ENCODE measurements around the gene TFAP2B.

Gene TFAP2B

GRCh38 chr6:50818673-50819072 is at the start of gene TFAP2B:
TFAP2B (plus strand) TSS chr6:50818871; CDS start chr6:50818892, 21 bp downstream.
- in situ Hi-C loops (cut with HindIII; ENCODE audit: low sequenced_read_pairs) = loop anchor here (10.0 kb wide), 1 partner anchor 196 kb away; no protein-coding TSS in a partner anchor

- in situ Hi-C loops (cut with HindIII; ENCODE audit: low sequenced_read_pairs) = no loop called here
Measured at GRCh38 chr6:50778696-50779095, 40.0 kb upstream of the TFAP2B start.

- in situ Hi-C loops (cut with HindIII; ENCODE audit: low sequenced_read_pairs) = no loop called here
Measured at GRCh38 chr6:50780382-50780781, 38.3 kb upstream of the TFAP2B start.

GRCh38 chr6:50785921-50786320 is 32.8 kb upstream of the TFAP2B start:
- in situ Hi-C loops (cut with HindIII; ENCODE audit: low sequenced_read_pairs) = no loop called here

GRCh38 chr6:50791900-50792508 is 26.7 kb upstream of the TFAP2B start:
- in situ Hi-C loops (cut with HindIII; ENCODE audit: low sequenced_read_pairs) = no loop called here

GRCh38 chr6:50792771-50793170 is 25.9 kb upstream of the TFAP2B start:
- in situ Hi-C loops (cut with HindIII; ENCODE audit: low sequenced_read_pairs) = no loop called here

- in situ Hi-C loops (cut with HindIII; ENCODE audit: low sequenced_read_pairs) = no loop called here
Measured at GRCh38 chr6:50795574-50795973, 23.1 kb upstream of the TFAP2B start.

GRCh38 chr6:50804283-50804682 is 14.4 kb upstream of the TFAP2B start:
- in situ Hi-C loops (cut with HindIII; ENCODE audit: low sequenced_read_pairs) = no loop called here

- in situ Hi-C loops (cut with HindIII; ENCODE audit: low sequenced_read_pairs) = no loop called here
Measured at GRCh38 chr6:50807035-50807434, 11.6 kb upstream of the TFAP2B start.

- in situ Hi-C loops (cut with HindIII; ENCODE audit: low sequenced_read_pairs) = loop anchor here (10.0 kb wide), 1 partner anchor 199 kb away; no protein-coding TSS in a partner anchor
Measured at GRCh38 chr6:50815436-50816114, 3.1 kb upstream of the TFAP2B start.

- in situ Hi-C loops (cut with HindIII; ENCODE audit: low sequenced_read_pairs) = loop anchor here (10.0 kb wide), 1 partner anchor 199 kb away; no protein-coding TSS in a partner anchor
Measured at GRCh38 chr6:50816115-50816675, 2.5 kb upstream of the TFAP2B start.

GRCh38 chr6:50816947-50817645 is 1.6 kb upstream of the TFAP2B start:
- in situ Hi-C loops (cut with HindIII; ENCODE audit: low sequenced_read_pairs) = loop anchor here (10.0 kb wide), 1 partner anchor 198 kb away; no protein-coding TSS in a partner anchor

- in situ Hi-C loops (cut with HindIII; ENCODE audit: low sequenced_read_pairs) = loop anchor here (10.0 kb wide), 1 partner anchor 197 kb away; no protein-coding TSS in a partner anchor
Measured at GRCh38 chr6:50817646-50817950, 1.1 kb upstream of the TFAP2B start.

GRCh38 chr6:50818020-50818419 is 651 bp upstream of the TFAP2B start:
- in situ Hi-C loops (cut with HindIII; ENCODE audit: low sequenced_read_pairs) = loop anchor here (10.0 kb wide), 1 partner anchor 197 kb away; no protein-coding TSS in a partner anchor

- in situ Hi-C loops (cut with HindIII; ENCODE audit: low sequenced_read_pairs) = loop anchor here (10.0 kb wide), 1 partner anchor 195 kb away; no protein-coding TSS in a partner anchor
Measured at GRCh38 chr6:50819466-50819903, 814 bp downstream of the TFAP2B start.

- in situ Hi-C loops (cut with HindIII; ENCODE audit: low sequenced_read_pairs) = loop anchor here (10.0 kb wide), 1 partner anchor 195 kb away; no protein-coding TSS in a partner anchor
Measured at GRCh38 chr6:50819904-50820868, 1.5 kb downstream of the TFAP2B start.

GRCh38 chr6:50820869-50821264 is 2.2 kb downstream of the TFAP2B start:
- in situ Hi-C loops (cut with HindIII; ENCODE audit: low sequenced_read_pairs) = no loop called here

GRCh38 chr6:50821441-50822077 is 2.9 kb downstream of the TFAP2B start:
- in situ Hi-C loops (cut with HindIII; ENCODE audit: low sequenced_read_pairs) = no loop called here

- in situ Hi-C loops (cut with HindIII; ENCODE audit: low sequenced_read_pairs) = no loop called here
Measured at GRCh38 chr6:50822078-50822476, 3.4 kb downstream of the TFAP2B start.
